HG03159 (cell line): ENCODE measurements around the gene LCA5.
"Not testable (repeated sequence)": the region's sequence is repeated elsewhere in the genome, so short reads cannot be mapped to it uniquely, and the experiment has no call there.

Source experiments
- ATAC-seq: cut with Tn5 transposase; IDR thresholded peaks from one replicate; pipeline ENCODE4 v1.9.1; 2021; ENCODE audit warnings: mild to moderate bottlenecking, moderate library complexity; ENCODE audit not compliant: unreplicated experiment

Gene LCA5

DNA sequence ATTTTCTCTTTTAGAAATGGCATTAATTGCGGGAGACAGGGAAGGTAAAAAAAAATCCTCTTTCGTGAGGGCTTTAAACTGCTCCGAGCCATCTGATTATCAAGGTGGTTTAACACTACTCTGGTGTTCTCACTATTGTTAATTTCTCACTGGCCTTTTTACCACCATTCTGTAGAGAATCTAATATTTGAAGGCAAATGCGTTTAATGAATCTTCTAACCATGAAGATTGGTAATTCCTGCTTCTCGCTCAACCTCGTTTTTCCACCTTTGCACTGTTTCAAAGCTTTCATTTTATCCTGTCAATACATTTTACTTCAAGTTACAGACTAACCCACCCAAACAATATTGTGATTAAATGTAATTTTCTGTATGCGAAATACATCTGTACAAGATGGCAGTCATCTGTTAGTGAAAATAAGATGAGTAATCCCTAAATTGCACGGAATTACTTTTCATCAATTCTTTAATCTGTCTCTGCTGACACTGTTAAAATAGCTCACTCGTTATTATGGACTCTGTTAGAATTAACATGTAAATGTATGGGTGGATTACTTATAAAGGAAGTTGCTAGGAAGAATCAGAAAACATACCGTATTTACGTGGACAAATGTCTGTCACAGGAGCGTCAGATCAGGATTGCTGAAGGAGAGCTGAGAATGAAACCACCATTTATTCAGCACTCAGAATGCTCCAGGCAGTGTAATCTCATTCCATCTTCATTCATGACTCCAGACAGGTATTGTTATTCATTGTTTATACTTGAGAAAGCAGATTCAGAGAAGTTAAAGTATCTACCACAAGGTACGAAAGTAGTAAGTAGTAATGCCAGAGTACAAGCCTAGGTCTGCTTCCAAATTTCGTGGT lies 1.1 kb upstream of the LCA5 start:
- no peak for ATAC-seq

DNA sequence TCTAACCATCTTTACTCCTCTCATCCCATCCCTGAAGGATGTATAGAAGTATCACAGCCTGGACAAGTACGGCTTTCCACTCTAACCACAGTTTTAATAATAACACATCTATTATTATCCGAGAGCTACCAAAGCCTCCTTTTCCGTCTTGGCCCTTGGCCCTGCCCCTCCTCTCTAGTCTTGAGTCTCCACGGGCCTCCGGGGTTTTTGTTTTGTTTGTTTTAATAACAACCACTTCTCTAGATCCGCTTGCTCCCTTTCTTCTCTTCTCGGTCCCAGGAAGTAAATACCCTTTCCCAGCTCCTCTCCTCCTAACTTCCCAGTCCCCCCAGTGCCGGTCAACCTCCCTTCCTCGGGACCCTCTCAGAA lies 661 bp downstream of the LCA5 start:
- ATAC-seq: no peak

GRCh38 chr6:79529567-79529966 lies 7.7 kb downstream of the LCA5 start:
- not testable (repeated sequence) for ATAC-seq

- ATAC-seq: no peak
Measured at GRCh38 chr6:79526897-79527296, 10.3 kb downstream of the LCA5 start.

DNA sequence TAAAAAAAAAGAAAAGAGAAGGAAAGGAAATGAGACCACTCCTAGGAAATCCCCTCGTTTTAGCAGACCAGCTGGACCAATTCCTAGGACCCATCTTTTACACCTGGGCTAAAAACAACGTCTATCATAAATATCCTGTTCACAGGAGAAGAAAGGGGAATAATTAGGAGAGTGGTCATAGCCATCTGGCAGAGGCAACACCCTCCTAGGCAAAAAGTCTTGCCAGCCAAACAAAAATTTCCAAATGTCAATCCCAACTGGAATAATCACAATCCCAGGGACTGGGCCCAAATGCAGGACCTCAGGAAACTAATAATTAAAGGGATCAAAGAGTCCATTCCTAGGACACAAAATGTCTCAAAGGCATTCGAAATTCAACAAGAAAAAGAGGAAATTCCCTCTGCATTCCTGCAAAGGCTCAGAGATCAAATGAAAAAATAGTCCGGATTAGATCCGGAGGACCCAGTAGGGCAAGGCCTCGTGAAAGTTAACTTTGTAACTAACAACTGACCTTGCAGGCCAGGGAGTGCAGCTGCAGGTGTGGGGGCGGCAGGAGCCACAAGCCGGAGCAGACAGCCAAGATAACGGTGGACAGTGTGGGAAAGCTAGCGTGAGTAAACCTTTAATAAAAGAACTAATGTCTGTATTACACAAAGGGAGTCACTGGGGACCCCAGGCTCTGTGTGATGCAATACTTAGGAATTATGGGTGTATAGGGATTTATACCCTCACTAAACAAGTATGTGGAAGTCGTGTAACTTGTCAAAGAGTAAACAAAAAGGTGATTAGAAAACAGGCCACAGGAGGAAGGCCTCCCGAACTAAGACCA lies 11.7 kb downstream of the LCA5 start:
- ATAC-seq: no peak

DNA sequence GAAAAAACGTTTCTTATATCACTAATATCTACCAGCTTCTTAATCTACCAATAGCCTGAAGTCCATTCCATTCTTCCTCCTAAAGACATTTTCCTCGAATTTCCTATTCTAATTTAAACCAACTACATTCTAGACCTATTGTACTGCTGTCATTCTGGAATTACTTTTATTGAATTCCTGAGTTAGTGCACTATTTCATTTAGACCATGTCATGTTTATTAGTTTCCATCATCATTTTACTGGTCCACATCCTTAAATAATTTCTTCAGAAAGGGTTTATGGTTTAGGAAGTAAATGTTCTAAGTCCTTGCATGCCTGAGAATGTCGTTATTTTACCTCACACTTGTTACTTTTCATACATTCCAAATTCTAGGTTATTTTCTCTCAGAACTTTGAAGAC lies 13.2 kb downstream of the LCA5 start:
- no peak for ATAC-seq

GRCh38 chr6:79522609-79523008 lies 14.6 kb downstream of the LCA5 start:
- ATAC-seq: no peak

- no peak for ATAC-seq
Measured at GRCh38 chr6:79520534-79520933, 16.7 kb downstream of the LCA5 start.

- no peak for ATAC-seq
Measured at GRCh38 chr6:79518842-79519241, 18.4 kb downstream of the LCA5 start.

- no peak for ATAC-seq
Measured at GRCh38 chr6:79515436-79515835, 21.8 kb downstream of the LCA5 start.

DNA sequence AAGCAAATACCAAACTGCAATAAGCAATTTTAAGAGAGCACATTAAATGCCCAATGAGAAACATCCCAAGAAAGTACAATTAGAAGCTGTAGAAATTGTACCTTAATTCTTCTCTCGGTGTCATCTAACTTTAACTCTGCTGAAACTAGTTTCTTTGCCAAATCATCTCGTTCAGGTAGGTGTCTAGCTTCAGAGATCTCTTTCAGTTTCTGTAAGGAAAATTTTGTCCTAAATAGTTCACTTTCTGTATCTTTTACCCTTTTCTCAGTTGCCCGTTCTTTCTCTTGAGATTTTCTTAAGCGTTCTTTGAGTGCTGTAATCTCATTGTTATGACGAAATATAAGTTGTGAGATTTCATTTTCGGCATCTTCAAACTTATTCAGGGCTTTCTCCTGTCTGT lies 24.1 kb downstream of the LCA5 start:
- ATAC-seq: no peak

GRCh38 chr6:79512014-79512413 lies 25.2 kb downstream of the LCA5 start:
- ATAC-seq: no peak

- ATAC-seq: no peak
Measured at GRCh38 chr6:79510707-79511106, 26.5 kb downstream of the LCA5 start.

GRCh38 chr6:79506251-79506650 lies 31.0 kb downstream of the LCA5 start:
- no peak for ATAC-seq

- ATAC-seq: no peak
Measured at GRCh38 chr6:79504372-79504771, 32.9 kb downstream of the LCA5 start.

DNA sequence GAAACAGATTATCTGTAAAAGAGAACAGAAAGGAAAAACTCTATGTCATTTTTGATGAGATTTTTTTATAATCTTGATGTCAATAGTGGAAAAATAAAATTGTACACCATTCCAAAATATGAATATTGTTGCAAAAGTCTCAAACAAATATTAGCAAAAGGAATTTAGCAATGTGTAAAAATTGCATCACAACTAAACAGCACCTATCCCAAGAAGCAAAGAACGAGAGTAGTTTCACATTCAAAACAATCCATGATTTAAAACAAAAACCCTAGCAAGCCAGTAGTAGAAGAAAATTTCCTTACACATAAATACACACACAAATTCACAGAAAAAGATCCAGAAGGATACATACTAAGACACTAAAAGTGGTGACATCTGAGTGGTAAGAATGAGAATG lies 38.4 kb downstream of the LCA5 start:
- no peak for ATAC-seq

DNA sequence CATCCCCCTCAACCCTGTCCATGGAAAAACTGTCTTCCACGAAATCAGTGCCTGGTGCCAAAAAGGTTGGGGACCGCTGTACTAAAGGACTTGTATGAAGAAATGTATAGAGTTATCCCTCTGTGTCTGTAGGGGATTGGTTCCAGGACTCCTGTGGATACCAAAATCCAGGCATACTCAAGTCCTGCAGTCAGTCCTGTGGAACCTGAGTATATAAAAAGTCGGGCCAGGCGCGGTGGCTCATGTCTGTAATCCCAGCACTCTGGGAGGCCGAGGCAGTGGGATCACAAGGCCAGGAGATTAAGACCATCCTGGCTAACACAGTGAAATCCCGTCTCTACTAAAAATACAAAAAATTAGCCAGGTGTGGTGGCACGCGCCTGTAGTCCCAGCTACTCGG lies 42.0 kb downstream of the LCA5 start:
- ATAC-seq: no peak

DNA sequence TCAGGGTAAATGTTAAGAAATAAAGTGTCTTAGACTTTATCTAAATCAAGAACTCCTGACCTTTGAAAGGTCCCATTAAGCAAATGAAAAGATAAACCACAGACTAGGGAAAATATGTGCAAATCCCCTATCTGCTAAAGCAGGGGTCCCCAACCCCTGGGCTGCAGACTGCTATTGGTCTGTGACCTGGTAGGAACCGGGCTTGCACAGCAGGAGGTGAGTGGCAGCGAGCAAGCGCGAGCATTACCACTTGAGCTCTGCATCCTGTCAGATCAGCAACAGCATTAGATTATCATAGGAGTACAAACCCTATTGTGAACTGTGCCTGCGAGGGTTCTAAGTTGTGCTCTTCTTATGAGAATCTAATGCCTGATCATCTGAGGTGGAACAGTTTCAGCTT lies 42.4 kb downstream of the LCA5 start:
- no peak for ATAC-seq

GRCh38 chr6:79470728-79471127 lies 66.5 kb downstream of the LCA5 start:
- no peak for ATAC-seq

DNA sequence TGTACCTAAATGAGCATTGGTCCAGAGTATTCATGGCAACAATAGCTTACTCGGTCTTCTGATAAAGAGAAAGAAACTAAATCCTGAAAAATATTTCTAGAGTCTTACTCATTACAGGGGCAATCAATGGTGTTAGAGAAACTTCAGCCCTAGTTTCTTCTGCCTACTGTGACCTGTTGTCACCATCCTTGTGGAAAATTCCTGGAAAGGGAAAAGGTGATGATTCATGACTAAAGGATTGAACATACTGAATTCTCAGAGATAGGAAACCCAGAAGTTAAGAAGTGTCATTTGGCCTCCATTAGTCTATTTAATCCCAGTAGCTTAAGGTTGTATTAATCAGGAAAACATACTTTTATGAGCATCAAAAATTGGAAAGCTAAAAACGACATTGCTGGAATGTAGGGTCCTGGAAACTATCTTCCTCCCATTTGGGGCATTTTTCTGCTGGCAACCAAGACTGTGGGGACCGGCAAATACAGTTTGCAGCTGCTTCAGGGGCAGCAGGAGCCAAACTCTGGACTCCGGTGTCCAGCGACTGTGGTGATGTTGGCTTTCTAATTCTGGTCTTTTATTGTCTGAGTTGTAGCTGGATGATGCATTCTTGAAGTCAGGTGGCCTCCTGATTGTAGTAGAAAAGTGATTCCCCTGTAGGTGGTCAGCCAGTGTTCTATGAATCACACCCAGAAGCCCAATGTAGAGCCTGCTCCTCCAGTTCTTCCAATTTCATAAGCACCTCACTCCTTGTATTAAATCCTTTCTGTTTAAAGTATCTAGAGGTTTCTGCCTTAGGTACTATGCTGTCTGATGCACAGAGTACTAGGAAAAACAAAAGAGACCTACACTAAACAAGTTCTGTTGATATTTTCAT lies 67.6 kb downstream of the LCA5 start:
- no peak for ATAC-seq

GRCh38 chr6:79468587-79468986 lies 68.6 kb downstream of the LCA5 start:
- ATAC-seq: no peak
